IPS-NIHi11 (cell line): ENCODE data around the gene PRKD2.
"Not testable (repeated sequence)": the region's sequence is repeated elsewhere in the genome, so short reads cannot be mapped to it uniquely, and the experiment has no call there.

Source experiments
- DNase-seq: peaks from one replicate; pipeline ENCODE4 v3.0.0; 2012; ENCODE audit warnings: mixed read lengths, low spot score

PRKD2 gene

GRCh38 chr19:46630586-46631205 lies 86.2 kb downstream of the PRKD2 start:
- DNase-seq: no peak

- no peak for DNase-seq
These were observed 87.3 kb downstream of the PRKD2 start for GRCh38 chr19:46629546-46630025.

- DNase-seq: not testable (repeated sequence)
These were observed 87.9 kb downstream of the PRKD2 start for GRCh38 chr19:46628970-46629369.

GRCh38 chr19:46626446-46626845 lies 90.5 kb downstream of the PRKD2 start:
- no peak for DNase-seq

GRCh38 chr19:46625731-46626130 lies 91.2 kb downstream of the PRKD2 start:
- DNase-seq: no peak

- peak; percentile 44 for DNase-seq
These were observed 91.8 kb downstream of the PRKD2 start, which contains the start of gene PTGIR for GRCh38 chr19:46624958-46625661. Gene PTGIR (minus strand): TSS chr19:46625089. CDS start chr19:46624225, 864 bp downstream.
